Astrocyte of the hippocampus (primary cell): ENCODE results near the gene MYH7B.

Source experiments
- DNase-seq: peaks from one replicate; pipeline ENCODE4 v3.0.0; 2011; ENCODE audit warnings: low read depth, low spot score

MYH7B gene

GRCh38 chr20:34955231-34956040 lies at the start of gene MYH7B, which contains the start of gene GSS:
MYH7B (plus strand) TSS chr20:34955868; CDS start chr20:34978006, 22,138 bp downstream.
GSS (minus strand) TSS chr20:34955806; CDS start chr20:34951852, 3,954 bp downstream.
- peak; percentile 99 for DNase-seq

GRCh38 chr20:34907616-34908469 lies 47.8 kb upstream of the MYH7B start:
- peak; percentile 88 for DNase-seq

GRCh38 chr20:34915131-34915530 lies 40.5 kb upstream of the MYH7B start:
- DNase-seq, result no peak

GRCh38 chr20:34915749-34916455 lies 39.8 kb upstream of the MYH7B start:
- no peak for DNase-seq

- no peak for DNase-seq
These were observed 38.8 kb upstream of the MYH7B start for GRCh38 chr20:34916774-34917354.

- no peak for DNase-seq
These were observed 35.6 kb upstream of the MYH7B start for GRCh38 chr20:34920055-34920454.

GRCh38 chr20:34921436-34921835 lies 34.2 kb upstream of the MYH7B start:
- DNase-seq, result no peak

GRCh38 chr20:34922654-34923381 lies 32.9 kb upstream of the MYH7B start:
- DNase-seq, result peak; percentile 91

GRCh38 chr20:34923414-34923813 lies 32.3 kb upstream of the MYH7B start:
- DNase-seq, result no peak

GRCh38 chr20:34925341-34925740 lies 30.3 kb upstream of the MYH7B start:
- no peak for DNase-seq

GRCh38 chr20:34925981-34926380 lies 29.7 kb upstream of the MYH7B start:
- DNase-seq, result no peak

- DNase-seq, result no peak
These were observed 29.1 kb upstream of the MYH7B start for GRCh38 chr20:34926581-34926980.

- peak; percentile 16 for DNase-seq
These were observed 27.9 kb upstream of the MYH7B start for GRCh38 chr20:34927736-34928135.

GRCh38 chr20:34928411-34928810 lies 27.3 kb upstream of the MYH7B start:
- no peak for DNase-seq

GRCh38 chr20:34931771-34932170 lies 23.9 kb upstream of the MYH7B start:
- DNase-seq, result no peak

- no peak for DNase-seq
These were observed 17.1 kb upstream of the MYH7B start for GRCh38 chr20:34938466-34939163.

GRCh38 chr20:34940081-34940481 lies 15.6 kb upstream of the MYH7B start:
- DNase-seq, result no peak

GRCh38 chr20:34941226-34941625 lies 14.4 kb upstream of the MYH7B start:
- DNase-seq, result no peak

GRCh38 chr20:34942301-34942700 lies 13.4 kb upstream of the MYH7B start:
- DNase-seq, result no peak
